Measurements from ENCODE around the gene ZNF521.
"Not testable (repeated sequence)": the region's sequence is repeated elsewhere in the genome, so short reads cannot be mapped to it uniquely, and the experiment has no call there.

ZNF521 gene

DNA sequence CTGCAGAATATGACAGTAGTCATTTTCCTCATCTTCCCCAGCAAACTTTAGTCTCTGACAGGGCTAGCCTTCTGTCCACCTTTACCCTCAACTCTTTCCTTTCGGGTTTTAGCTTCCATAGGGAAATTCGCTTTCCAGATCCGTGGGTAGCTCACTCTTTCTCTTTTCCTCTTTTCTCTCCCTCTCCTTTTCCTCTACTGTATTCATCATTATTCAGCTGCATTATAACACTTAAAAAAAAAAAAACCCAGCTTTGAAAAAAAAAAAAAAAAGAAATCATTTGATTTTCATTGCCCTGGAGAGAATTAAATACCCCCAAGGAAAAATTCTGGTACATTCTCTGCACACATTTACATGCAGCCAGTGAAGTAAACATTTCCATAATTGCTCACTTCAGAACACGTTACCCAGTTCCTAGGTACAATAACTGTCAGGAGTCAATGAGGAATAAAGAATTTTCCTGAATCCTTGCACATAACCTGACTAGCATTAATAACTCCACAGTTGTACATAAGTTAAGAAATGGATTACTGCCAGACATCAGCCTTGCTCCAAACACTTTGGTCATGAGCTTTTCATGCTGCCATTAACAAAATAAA lies 63.5 kb downstream of the ZNF521 start:
- FAIRE-seq = no peak

DNA sequence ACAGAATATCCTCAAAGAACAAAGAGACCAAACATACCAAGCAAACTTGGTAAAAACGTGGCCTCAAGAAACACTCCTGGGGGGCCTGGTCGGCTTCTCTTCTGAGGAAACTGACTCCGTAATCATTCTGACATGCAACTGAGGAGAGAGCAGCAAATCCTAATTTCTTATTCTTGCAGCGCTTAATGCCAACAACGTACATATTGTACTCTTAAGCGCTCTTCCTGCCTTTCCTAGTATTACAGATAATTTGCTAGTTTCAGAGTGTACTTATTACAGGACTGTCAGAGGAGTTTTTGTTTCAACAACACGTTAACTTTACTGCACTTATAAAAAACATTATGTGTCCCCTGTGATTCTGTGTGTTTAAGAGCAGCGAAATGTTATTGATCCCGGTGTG lies 64.9 kb downstream of the ZNF521 start:
- FAIRE-seq = no peak

DNA sequence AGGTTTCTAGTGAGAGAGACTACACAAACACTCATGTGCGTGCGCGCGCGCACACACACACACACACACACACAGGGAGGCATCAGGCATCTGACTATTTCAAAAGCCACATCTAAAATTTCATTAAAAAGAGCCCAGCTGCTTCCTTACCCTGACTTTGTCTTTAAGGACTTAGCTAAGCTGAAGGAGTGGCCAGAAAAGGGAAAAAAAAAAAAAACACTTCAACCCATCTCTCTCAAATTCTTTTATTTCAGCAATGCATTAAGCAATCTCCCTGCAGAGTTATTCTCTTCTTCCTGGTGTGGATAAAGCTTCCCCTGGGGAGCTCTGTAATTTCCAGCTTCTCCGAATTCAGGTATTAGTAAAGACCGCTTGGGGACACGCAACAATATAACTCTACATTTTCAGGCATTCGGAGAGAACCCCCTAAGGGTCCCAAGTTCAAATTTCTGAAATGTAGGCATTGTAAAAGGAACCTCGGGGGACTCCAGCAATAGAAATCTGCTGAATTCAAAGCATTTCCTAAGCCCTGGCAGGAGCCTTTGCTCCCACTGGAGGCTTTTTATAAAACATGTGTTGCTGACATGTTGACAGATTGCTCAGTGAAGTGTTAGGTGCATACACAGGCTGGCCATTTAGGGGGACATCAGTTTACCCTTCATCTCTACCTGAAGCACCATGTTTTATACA lies 67.0 kb downstream of the ZNF521 start:
- FAIRE-seq = no peak

DNA sequence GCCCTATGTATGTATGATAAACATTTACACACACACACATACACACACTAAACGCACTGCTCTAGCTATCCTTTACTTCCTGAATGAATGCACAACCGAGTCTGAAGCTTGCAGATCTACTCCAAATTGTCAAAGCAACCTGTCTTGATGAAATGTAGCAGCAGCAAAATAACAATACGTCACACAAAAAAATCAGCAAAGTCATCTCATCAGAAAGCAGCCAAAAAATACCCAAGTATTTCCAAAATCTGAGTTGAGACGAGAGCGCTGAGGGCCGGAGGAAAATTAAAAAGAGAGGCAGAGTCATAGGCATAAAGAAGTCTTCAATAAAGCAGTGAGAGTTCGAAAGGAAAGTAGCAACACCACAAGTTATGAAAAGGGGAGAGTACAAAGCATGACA lies 67.7 kb downstream of the ZNF521 start:
- FAIRE-seq = no peak

DNA sequence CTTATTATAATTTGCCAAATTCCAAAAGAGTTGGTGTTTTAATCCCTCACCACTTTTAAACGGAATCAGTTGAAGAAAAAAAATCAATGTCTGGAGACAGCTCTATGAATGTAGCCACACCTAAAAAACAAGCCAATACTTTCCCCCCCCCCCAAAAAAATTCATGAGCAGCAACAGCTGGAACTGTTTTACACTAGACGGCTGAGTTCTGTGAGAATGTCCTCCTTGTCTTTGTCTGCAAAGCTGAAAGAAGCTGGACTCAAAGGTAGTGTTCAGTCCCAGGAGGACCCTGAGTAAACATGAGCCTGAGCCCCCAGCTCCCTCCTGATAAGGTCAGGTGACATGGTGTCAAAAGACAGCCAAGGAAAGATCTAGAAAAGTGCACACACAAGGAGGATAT lies 68.2 kb downstream of the ZNF521 start:
- no peak for FAIRE-seq

DNA sequence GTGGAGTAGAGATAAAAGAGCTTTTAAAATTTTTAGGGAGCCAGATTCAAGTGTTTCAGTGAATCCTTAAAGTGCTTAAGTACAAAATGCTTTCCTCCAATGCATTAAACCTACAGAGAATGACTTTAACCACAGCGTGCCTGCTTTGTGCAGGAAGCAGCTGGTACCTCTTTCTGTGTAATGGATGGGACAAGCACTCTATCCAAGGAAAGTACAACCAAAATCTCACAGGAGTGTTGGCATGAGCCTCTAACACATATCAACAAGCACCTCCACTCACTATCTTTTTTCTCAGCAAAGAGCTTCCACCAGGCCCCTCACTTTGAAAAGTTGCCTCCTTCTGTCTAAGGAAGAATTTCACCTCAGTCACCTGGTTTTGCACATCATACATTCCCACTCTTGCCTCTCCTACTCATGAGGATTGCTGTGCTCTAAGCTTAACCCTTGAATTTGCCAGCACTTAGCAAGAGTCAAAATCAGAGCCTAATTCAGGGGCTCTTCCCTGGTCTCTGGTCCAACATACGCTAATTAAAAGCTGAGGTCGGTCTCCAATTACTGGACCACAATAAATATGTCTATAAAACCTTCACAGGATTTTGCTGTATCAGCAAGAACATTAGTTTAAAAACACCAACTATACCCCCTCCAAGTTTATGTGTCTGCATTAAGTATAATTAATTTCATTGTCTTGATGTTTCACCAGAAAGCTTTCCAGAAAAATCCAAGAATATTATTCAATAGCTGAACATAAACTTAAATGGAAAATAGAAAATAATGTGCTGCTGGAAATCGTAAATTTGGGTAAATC lies 68.9 kb downstream of the ZNF521 start:
- FAIRE-seq = no peak

DNA sequence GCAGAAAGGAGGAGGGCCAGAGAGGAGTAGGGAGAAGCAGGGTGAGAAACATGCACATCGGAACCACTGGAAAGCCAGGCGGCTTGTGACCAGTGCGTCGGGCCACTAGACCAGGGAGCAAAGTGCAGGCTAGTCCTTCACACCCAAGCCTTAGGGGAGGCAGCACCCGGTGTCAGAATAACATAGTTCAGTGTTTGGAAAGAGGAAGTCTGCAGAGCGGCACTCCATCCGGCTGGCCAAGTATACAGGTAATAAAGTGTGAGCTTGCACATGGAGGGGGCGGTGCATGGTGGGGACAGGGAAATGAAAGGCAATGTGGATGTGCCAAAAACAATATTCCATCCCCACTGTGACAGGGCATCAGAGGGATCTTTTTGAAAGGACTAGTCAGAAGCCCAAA lies 69.7 kb downstream of the ZNF521 start:
- no peak for FAIRE-seq

DNA sequence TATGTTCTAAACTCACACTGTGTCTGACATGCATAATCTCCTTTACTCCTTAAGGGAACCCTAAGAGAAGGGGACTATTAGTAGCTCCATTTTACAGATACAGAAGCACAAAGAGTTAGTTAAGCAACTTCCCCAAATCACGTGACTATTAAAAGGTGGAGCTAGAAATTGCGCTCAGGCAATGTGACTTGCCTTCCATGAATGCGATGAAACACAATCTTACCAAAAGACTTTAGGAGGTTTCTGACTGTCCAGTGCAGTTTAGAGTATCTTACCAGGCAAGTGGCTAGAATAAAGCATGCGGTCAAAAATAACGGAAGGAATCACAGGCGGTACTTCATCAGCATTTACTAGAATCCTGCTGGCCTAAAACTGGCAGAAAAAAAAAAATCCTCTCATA lies 70.4 kb downstream of the ZNF521 start:
- FAIRE-seq = no peak

DNA sequence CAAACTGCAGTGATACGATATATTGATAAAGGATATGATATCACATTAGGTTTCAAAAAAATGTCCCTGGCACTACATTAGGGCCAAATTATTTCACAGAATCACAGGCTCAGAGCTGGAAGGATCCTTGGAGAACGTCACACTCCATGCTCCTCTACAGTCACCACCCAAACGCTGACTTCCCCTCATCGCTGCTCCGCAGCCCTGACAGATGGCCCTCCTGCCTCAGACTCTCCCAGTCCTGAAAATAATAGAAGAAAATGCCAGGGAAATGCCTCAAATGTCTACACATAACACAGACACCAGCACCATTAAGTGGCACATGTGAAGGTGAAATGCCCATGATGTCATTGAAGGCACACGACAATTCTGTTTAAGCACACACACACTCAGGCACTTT lies 72.0 kb downstream of the ZNF521 start:
- FAIRE-seq = no peak

DNA sequence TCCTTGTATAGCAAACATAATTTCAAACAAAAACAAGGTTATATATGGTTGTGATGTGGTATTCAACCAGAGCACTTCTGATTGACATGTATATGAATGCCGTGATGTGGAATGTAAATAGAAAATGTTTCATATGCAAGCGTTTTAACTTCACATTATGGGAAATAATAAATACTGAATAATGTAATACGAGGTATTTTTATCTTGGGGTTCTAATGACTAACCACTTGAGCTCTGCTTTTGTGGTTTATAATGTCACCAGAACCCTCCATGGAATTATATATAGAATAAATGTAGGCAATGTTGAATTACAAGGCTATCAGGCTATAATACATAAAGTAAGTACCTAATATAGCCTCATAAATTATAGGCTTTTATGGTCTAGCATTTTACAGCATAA lies 72.4 kb downstream of the ZNF521 start:
- FAIRE-seq = no peak

DNA sequence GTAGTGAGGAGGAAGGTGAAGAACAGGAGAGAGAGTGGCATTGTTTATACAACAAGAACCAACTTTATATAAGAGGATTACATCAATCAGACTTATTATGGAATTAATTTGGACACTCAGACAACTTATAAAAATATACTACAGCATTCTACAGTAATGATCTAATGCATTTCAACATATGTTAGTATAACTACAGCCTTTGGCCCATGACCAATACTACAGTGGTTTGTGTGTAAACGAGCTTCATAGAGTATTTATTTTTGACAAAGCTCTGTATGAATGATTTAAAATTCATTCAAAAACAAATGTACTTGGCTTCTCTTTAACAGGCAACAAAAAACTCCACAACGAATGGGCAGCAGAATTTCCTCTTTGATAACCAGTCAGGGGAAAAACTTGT lies 72.8 kb downstream of the ZNF521 start:
- no peak for FAIRE-seq

DNA sequence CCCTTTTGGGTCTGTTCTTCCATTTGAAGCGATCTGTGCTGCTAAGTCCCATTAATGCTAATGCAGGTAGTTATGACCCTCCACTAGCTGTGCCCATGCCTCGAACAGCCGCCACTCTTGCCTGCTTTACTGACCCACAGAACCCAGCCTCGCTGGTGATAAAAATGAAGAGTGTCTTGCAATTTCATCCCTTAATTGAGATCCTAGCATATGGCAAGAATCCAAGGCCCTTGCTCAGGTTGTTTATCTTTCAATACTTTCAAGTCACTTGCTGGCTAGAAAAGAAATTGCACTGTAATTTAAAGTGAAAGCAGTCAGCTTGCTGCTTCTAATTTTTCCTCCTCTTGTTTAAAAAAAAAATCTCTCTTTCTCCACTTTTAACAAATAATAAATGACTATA lies 73.6 kb downstream of the ZNF521 start:
- FAIRE-seq = no peak

DNA sequence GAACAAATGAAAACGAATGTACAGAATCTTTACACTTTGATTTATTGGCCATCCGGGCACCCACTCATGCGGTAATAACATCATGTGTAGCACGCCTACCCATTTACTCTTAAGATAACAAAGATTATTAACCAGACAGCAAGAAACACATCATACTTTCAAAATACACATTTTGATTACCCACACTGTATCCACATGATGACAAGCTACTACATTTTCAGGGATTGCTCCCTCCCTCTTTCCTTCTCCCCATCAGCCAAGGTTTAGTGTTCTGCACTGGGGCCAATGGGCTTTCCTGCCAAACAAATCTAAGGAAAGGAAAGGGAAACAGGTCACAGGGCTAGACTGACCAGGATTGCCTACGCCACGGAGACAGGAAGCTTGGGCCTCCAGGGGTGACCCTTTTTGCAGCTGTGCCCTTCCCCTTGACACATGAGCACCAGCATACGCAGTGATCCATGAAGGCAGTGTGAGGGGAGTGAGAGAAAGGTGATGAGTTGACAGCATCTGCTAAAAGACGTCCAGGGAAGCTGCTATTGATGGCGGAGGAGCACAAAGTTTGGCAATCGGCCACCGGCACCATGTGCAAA lies 76.5 kb downstream of the ZNF521 start:
- FAIRE-seq = no peak

DNA sequence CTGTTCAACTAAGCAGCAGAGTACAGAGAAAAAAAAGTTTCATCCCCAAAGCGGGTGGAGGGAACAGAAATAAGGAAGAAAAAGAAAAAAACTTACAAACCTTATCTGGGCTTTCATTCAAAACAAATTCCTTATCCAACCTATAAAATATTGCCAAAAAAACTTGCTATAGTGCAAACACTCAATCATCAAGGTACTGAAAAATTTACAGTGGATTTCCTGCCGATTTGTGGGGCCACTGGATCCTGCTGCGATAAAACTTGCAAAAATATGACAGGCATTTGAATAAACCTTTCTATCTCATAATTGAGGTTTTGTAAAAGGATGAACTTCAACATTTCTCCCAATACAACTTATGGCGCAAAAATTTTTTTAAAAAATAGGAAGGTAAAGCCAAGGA lies 77.0 kb downstream of the ZNF521 start:
- no peak for FAIRE-seq

DNA sequence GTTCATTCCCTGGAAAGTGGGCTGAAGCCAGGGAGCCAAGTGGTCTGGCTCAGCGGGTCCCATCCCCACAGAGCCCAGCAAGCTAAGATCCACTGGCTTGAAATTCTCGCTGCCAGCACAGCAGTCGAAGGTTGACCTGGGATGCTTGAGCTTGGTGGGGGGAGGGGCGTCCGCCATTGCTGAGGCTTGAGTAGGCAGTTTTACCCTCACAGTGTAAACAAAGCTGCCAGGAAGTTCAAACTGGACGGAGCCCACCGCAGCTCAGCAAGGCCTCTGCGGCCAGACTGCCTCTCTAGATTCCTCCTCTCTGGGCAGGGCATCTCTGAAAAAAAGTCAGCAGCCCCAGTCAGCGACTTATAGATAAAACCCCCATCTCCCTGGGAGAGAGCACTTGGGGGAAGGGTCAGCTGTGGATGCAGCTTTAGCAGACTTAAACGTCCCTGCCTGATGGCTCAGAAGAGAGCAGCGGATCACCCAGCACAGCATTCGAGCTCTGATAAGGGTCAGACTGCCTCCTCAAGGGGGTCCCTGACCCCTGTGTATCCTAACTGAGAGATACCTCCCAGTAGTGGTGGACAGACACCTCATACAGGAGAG lies 84.9 kb downstream of the ZNF521 start:
- not testable (repeated sequence) for FAIRE-seq

DNA sequence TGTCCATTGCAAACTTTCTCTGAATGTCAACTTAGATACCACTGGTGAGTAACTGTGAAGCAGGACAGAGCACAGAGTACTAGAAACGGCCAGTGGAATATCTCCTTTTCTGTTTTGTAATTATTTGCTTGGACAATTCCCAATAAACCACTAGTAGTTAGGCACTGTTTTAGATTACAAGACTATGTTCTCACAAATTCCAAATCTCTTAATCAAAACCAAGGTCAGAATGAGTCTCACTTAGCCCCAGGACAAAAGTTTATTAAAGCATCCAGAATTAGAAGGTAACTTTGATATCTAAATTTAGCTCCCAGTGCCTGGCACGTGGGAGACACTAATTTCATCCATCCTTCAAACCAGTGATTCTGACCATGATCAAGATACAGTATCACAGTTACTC lies 89.0 kb downstream of the ZNF521 start:
- FAIRE-seq = no peak

DNA sequence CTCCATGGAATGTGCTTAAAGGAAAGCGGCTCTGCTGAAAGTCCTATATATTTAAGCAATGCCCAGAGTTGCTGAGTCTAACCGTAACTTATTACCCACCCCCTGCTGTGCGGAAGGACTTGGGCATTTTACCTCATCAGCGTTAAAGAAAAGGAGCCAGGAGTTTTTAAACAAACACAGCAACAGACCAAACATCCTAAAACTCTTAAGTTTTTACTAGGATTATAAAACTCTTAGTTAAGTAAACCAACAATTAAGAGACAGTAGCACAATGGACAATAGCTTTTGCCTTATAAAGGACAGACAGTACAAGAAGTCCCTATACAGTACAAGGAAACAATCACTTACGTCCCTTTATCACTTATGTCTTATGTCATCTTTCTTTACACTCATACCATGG lies 90.2 kb downstream of the ZNF521 start:
- FAIRE-seq = no peak

DNA sequence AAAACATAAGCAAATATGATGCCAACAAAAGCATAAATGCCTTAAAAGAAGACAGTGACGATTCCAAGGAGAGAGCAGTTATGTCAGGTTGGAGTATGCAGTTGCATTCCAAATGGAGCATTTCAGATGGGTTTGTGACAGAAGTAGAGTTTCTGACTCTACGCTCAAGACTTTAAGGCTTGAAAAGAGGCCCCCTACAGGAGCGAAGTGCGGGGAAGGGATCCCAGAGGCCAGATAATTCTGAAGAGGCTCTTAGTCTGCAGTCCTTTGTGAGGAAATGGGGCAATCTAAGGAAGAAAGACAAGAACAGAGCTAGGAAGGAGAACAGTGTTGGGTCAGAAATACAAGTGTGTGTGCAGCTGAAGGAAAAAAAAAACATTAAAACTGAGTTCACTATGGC lies 95.5 kb downstream of the ZNF521 start:
- FAIRE-seq = no peak

DNA sequence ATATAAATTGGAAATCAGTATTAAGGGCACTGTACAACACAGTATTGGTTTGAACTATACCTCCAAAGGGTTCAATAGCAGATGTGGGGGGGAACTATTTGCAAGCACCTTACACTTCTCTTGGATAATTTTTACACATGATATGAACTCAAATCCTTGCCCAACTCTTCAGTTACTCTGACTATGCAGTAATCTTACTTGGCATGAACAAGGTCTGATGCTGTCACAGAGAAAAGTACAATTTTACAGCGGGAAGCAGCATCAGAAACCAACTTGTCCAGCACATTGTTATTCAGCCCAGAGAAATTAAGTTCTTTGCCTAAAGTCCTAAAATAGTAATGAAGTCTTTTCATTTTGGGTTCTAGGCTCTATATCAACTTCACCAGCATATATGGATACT lies 98.2 kb downstream of the ZNF521 start:
- no peak for FAIRE-seq

DNA sequence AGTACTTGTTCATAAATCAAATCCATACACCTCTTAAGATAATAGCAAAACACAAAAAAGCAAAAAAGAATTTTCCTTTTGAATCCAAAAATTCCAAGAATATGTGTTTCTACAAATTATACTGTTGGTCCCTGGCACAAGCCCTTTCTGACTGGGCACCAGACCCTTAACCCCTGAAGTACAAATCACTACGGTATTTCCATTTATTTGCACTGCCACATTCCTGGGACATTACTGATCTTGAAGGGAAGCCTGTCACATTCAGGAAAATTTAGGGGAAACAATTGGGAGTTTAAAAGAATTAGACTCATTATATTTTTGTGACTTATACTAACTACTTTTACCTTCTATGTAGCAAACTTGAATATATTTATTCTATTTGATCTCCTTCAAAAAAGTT lies 98.8 kb downstream of the ZNF521 start:
- no peak for FAIRE-seq

DNA sequence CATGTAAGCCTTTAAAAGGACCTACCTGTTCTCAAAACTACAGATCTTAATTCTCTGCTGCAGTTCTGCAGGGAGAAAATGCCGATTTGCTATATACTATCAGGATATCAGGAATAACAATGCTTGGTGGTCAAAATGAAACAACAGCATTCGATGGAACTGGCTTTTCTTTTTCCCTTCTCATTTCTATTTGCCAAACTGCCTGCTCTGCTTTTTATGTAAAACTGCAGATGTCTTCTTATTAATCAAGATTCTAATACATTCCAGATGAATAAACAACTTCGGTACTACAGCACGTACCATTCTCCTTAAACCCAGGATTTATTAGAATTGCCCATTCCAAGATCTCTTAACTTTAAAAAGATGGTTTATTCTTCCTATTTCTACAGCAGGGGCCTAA lies 100.9 kb downstream of the ZNF521 start:
- no peak for FAIRE-seq

DNA sequence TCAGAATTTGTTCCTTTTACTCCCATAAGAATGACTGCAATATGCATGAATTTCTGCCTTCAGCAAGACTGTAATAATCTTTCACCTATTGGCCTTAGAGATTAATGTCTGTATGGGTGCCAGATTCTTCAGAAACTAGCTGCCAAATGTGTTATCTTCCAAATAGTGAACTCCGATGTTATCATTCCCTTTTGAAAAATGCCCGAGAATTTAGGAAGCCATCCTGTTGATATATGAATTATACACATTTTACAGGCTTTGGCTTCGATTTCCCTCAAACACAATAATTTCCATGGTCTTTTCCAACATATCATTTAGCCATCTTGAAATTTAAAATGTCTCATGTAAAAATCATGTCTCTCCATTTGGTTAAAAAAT lies 101.5 kb downstream of the ZNF521 start:
- no peak for FAIRE-seq

DNA sequence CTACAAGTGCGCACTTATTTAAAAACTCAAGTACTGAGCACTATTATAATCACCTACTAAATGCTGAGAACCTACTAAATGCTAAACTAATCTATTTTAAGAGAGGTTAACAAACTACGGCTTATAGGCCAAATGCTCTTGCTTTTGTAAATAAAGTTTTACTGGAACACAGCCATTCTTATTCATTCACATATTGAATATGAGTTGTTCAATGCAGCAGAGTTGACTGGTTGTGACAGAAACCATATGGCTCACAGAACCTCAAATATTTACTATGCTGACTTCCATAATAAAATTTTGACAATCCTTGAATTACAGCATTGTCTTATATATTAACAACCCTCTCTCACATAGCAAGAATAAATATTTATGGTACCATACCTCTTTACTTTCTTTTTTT lies 103.2 kb downstream of the ZNF521 start:
- FAIRE-seq = no peak

DNA sequence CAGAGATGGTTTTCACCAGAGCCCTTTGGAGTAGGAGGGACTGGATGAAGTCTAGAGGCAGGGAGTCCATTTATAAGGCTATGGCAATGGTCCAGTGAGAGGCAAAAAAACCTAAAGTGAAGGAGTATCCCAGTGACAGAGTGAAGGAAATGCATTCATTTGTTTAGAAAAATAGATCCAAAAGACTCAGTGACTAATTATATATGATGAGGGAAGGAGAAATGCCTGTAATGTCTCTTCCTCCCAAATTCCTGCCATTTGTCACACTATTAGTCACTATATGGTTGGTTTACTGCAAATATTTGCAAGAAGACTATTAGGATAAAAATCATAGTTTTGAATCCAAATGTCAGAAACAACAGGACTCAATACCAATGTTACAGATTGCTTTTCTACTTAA lies 104.2 kb downstream of the ZNF521 start:
- no peak for FAIRE-seq
